ENCODE results near the gene SHB.

DNA sequence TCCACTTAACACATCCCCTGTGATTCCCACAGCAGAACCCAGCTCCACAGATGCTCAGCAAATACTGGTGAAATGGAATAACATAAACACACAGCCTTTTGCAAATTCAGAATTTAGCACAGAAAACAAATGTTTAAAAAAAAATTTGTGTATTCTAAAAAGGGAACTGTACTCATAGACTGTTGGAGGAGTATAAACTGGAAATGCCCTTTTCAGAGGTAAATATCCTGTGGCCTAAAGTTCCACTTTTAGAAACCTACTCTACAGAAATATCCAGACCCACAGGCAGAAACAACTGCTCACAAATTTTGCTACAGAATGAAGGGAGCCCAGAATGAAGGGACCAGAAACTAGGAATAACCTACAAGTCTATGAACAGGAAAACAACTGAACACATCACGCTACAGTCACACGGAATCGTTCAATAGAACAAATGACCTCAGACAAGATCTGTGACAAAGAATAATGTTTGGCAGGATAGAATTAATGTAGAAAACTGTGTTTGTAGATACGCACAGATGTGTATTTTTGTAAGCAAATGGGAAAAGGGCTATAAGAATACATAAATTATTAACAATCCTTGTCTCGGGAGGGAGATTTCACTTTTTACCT is 78.5 kb downstream of the SHB start:
- TF ChIP-seq, protein P1, sequence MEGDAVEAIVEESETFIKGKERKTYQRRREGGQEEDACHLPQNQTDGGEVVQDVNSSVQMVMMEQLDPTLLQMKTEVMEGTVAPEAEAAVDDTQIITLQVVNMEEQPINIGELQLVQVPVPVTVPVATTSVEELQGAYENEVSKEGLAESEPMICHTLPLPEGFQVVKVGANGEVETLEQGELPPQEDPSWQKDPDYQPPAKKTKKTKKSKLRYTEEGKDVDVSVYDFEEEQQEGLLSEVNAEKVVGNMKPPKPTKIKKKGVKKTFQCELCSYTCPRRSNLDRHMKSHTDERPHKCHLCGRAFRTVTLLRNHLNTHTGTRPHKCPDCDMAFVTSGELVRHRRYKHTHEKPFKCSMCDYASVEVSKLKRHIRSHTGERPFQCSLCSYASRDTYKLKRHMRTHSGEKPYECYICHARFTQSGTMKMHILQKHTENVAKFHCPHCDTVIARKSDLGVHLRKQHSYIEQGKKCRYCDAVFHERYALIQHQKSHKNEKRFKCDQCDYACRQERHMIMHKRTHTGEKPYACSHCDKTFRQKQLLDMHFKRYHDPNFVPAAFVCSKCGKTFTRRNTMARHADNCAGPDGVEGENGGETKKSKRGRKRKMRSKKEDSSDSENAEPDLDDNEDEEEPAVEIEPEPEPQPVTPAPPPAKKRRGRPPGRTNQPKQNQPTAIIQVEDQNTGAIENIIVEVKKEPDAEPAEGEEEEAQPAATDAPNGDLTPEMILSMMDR (IDR thresholded peaks at IDR 0.05) = no peak
- no peak for TF ChIP-seq POLR2A (IDR thresholded peaks at IDR 0.05)
- no peak for TF ChIP-seq POLR2AphosphoS5 (IDR thresholded peaks at IDR 0.05; ENCODE audit: insufficient read depth in 1 of 2, low read depth in 1 of 2)
